Stimulated activated CD4-positive, alpha-beta T cell treated with anti-CD3 and anti-CD28 coated beads, Interleukin-4, amount 100 ng/mL, for 1 hour (primary cell): ENCODE measurements around the gene AKR1C3.
"Not testable (repeated sequence)": the region's sequence is repeated elsewhere in the genome, so short reads cannot be mapped to it uniquely, and the experiment has no call there.

Experiments used
- DNase-seq: peaks from one replicate; pipeline ENCODE4 v3.0.0-alpha.2; 2020

AKR1C3 gene

GRCh38 chr10:5094265-5095205, at the start of gene AKR1C3:
TSS of gene AKR1C3 (plus strand) at chr10:5094414. CDS start at chr10:5094445, 31 bp downstream.
- DNase-seq, result no peak

DNA sequence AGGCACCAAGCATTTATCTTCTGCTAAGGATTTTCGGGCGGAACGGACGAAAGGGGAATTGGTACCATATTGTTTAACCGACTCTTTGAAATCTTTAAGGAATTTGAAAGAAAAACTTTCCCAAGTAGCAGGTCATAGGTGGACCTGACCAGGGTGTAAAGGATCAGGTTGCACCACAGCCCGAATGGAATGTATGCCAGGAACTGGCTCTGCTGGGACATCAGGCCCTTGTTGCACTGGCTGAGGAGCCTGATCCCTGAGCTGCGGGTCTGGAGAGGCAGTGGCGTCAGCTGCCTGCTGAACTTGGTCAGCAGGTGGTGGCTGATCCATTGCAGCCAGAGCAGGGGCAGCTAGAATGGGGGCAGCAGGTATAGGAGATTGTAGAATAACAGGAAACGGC, 49.1 kb upstream of the AKR1C3 start:
- DNase-seq, result no peak

DNA sequence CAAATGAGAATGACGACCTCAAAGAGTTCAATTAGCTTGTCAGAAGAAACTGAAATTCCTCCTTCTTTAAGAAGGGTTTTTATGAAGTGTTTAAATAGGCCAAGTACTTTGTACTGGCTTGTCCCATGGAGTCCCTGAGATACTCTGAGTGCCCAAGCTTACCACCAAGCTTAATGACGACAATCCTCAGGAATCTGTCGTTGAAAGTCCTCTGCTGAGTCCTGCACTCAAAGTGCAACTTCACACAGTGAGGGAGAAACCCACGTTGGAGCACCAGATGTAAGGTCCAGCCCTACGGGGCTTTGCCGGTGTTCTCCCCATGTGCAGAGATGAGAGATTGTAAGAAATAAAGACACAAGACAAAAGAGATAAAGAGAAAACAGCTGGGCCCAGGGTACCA, 47.8 kb upstream of the AKR1C3 start:
- no peak for DNase-seq

DNA sequence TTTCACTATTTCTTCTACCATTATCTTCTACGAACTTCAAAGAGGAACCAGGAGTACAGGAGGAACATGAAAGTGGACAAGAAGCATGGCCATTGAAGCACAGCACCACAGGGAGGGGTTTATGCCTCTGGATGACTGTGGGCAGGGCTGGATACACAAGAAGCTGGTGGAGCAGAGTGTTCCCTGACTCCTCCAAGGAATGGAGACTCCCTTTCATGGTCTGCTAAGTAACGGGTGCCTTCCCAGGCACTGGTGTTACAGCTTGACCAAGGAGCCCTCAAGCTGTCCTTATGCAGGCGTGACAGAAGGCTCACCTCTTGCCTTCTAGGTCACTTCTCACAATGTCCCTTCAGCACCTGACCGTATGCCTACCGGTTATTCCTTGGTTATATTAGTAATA, 47.2 kb upstream of the AKR1C3 start:
- DNase-seq, result not testable (repeated sequence)

DNA sequence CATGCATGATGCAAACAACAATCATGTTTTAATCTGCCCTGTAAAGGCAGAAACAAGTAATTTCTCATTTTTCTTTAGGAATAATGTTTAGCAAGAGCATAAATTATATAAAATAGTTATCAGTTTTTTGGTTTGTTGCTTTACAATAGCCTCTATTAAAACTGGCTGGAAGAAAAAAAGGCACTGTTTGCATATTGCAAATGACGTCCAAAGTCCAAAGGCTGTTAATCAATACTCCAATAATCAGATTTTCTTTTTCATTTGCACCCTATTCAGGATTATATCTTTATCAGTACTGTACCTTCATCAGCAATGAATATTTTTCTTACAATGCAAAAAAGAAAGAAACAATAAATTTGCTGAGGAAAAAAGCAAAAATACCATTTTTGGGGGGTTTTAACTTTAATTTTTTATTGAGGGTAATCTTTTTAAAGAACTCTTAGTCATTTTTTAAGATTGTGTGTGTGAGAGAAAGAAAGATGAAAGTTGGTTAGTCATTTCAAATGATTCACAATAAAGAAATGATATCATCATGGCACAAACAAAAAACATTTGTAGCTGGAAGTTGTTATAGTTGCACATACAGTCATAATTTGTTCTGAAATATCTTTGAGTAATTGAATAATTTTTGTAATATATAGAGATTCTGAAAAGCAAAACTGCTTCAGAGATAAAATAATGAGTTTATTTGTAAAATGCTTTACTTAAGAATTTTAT, 46.1 kb upstream of the AKR1C3 start:
- no peak for DNase-seq

- DNase-seq, result not testable (repeated sequence)
These were observed 41.2 kb upstream of the AKR1C3 start for GRCh38 chr10:5052951-5053500.

- not testable (repeated sequence) for DNase-seq
These were observed 39.4 kb upstream of the AKR1C3 start for GRCh38 chr10:5054831-5055230.

DNA sequence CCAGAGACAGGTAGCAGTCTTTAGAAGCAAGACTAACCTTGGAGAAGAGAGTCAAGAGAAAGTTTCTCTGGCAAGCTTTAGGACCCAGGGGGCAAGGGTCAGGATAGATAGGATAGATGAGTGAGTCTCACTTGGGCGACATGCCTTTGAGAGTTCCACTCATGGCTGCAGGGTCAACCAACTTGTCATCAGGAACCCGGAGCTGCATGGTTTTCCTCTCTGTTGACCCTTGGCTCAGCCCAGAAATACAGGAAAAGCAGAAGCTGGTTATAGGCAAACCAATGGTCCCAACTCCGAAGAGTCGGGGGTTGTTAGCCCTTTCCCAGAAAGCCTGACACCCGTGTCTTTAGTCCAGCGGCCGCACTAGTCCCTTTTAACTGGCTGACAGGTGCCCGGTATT, 34.9 kb upstream of the AKR1C3 start:
- not testable (repeated sequence) for DNase-seq

DNA sequence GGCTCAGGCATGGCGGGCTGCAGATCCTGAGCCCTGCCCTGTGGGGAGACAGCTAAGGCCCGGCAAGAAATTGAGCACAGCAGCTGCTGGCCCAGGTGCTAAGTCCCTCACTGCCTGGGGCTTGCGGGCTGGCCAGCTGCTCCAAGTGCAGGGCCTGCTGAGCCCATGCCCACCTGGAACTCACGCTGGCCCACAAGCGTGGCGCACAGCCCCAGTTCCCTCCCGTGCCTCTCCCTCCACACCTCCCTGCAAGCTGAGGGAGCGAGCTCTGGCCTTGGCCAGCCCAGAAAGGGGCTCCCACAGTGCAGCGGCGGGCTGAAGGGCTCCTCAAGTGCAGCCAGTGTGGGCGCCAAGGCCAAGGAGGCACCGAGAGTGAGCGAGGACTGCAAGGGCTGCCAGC, 33.4 kb upstream of the AKR1C3 start:
- not testable (repeated sequence) for DNase-seq

DNA sequence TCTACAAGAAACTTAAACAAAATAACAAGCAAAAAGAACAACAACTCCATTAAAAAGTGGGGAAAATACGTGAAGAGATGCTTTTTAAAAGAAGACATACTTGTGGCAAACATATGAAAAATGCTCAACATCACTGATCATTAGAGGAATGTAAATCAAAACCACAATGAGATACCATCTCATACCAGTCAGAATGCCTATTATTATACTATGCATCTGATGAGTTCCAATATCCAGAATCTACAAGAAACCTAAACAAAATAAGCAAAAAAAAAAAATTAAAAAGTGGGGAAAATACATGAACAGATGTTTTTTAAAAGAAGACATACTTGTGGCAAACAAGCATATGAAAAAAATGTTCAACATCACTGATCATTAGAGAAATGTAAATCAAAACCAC, 29.6 kb upstream of the AKR1C3 start:
- no peak for DNase-seq

DNA sequence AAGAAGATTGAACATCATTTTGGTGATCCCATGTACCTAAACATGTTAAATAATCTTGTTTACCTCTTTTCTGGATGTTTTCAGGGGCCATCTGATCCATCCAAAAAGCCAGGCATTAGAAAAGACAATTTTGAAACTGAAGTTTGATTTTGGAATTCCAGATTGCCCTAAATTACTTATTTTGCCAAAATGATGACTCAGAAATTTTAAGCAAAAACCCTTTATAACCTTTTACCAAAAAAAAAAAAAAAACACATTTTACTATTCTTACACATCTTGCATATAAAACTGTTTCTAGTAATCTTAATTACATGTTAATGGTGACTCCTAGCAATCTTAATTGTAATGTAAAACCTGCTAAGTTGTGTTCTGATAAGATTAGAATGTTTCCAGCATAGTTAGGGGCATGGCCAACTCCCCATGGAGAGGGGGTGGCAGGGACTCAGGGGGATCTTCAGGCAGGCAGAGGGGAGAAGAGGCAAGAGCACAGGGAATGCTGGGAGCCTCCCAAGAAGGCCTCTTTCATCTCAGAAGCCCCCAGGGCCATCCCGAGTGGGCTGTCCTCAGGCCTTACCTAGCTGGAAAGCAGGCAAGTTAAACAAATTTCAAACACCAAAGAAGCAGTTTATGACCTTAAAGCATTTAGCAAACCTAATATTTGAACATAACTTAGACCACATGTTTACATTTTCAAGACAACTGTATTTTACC, 25.8 kb upstream of the AKR1C3 start:
- no peak for DNase-seq

DNA sequence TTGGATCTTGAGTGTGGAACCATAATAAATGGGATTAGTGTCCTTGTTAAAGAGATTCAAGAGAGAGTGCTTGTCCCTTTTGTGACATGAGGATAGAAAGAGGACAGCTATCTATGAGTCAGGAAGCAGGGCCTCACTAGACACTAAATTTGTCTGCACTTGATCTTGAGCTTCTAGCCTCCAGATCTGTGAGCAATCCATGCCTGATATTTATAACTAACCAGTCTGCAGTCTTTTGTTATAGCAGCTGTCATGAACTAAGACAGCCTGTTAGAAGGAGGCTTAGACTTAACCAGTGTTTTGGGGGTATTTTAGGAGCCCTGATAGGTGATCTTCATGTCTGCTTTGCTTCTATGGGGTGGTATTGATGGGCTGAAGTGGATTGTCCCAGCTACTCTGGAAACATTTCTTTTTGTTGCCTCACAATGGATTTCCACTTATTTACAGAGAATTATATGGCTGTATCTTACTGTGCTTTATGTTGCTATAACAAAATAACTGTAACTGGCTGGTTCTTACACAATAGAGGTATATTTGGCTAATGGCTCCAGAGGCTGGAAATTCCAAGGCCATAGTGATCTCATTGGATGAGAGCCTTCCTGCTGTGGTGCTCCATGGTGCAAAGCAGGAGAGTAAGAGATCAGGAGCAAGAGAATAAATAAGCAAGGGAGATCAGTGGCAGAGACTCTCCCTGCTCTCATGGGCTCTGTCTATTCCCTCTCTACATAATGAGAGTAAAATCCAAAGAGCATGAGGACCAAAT, 23.4 kb upstream of the AKR1C3 start:
- DNase-seq, result no peak

- no peak for DNase-seq
These were observed 22.6 kb upstream of the AKR1C3 start for GRCh38 chr10:5071411-5072198.

- DNase-seq, result no peak
These were observed 20.6 kb upstream of the AKR1C3 start for GRCh38 chr10:5073659-5074058.

GRCh38 chr10:5076615-5077014, 17.6 kb upstream of the AKR1C3 start:
- DNase-seq, result no peak

DNA sequence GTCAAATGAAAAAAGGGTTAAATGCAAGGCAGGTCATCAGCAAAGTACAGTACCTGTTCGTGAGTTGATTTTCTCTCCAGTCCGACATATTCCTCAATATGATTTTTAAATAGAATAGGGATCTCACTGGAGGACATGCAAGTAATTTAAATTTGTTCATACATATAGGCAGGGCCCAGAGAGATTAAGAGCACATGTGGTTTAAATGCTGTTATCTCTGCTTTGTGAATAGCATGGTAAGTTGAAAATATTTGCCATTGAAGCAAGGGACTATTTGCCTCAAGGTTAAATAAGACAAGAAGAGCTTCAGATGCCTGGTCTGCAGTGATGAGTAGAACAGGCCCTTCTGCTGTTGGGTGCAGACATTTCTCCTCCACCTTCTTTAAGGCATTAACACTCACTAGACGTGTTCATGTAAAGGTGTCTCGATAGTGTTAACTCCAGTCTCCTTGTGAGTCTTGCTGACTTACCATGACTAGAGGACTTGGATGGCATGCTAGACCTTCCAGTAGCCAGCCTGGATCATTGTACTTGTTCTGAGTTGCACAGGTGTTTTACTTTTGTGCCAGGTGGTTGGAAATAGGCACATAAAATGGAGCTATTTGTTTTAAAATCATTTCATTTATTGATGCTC, 15.6 kb upstream of the AKR1C3 start:
- DNase-seq, result no peak

- no peak for DNase-seq
These were observed 14.8 kb upstream of the AKR1C3 start for GRCh38 chr10:5079306-5079830.

- no peak for DNase-seq
These were observed 14.4 kb upstream of the AKR1C3 start for GRCh38 chr10:5079836-5080235.

DNA sequence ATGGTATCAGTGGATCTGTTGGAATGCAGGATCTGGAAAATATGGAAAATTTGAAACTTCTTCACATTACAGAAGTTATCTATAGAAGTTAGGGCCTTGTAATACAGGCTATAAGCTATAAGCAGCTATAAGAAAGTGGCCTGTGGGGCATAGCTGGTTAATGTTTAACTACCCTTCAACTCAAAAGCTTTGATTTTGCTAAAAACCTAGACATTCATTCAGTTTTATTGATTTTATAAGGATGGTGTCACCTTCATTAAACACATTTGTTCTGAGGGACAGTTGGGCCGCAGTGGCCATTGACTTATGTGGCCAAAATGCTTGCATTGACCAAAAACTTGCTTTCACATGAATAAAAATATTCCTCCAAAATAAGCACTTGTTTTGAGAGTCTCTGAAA, 13.1 kb upstream of the AKR1C3 start:
- no peak for DNase-seq

DNA sequence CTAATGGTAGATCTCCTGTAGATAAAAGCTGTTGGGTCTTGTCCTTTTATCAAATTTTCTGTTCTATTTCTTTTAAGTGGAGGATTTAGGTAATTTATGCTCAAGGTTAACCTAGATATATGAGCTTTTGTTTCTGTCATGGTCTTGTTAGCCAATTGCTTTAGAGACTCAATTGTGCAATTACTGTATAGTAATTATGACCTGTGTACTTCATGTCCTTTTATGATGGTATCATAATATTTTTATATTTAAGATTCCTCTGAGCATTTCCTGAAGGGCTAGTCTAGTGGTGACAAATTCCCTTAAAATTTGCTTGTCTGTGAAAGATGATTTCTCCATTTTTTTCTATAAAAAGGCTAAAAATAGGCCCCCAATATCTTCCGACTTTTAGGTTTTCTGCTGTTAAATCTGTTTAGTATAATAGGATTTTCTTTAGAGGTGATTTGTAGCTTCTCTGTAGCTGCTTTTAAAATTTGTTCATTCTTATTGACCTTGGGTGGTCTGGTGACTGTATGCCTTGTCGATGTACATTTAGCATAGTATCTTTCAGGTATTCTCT, 5.4 kb upstream of the AKR1C3 start:
- no peak for DNase-seq
